IgD-negative memory B cell (primary cell): ENCODE results near the gene HCN3. TPM values are rescaled to one million over a fixed set of nuclear protein-coding genes. Genes with fewer than 3 reads are reported as not detected.
"Not testable (repeated sequence)": the region's sequence is repeated elsewhere in the genome, so short reads cannot be mapped to it uniquely, and the experiment has no call there.

ENCODE experiments used
- H3K27ac Mint-ChIP-seq, 3 donors: one replicate each; pipeline ENCODE4 v1.8.0; 2020 to 2022; ENCODE audit warnings: mild to moderate bottlenecking in 3 of 3, mixed read lengths in 3 of 3, moderate library complexity in 1 of 3
- H3K27me3 Mint-ChIP-seq: one replicate; pipeline ENCODE4 v1.8.0; 2021; ENCODE audit warnings: mixed read lengths
- H3K36me3 Mint-ChIP-seq: one replicate; pipeline ENCODE4 v1.8.0; 2020; ENCODE audit warnings: mild to moderate bottlenecking, mixed read lengths
- H3K4me1 Mint-ChIP-seq, 3 donors: one replicate each; pipeline ENCODE4 v1.8.0; 2020 to 2022; ENCODE audit warnings: mixed read lengths in 3 of 3, mild to moderate bottlenecking in 1 of 3
- H3K4me3 Mint-ChIP-seq, 4 donors: one replicate each; pipeline ENCODE4 v1.8.0; 2020 to 2022; ENCODE audit warnings: mild to moderate bottlenecking in 4 of 4, mixed read lengths in 4 of 4, moderate library complexity in 3 of 4
- H3K9me3 Mint-ChIP-seq, 3 donors: one replicate each; pipeline ENCODE4 v1.8.0; 2020 to 2021; ENCODE audit warnings: mixed read lengths in 3 of 3, mild to moderate bottlenecking in 1 of 3
- polyA plus RNA-seq: library from polyadenylated mRNA; unstranded; fragments of 300-500 nt; fragmentation: Illumina TruSeq; gene quantifications from one replicate; pipeline ENCODE4 v1.2.3, GENCODE V29; 2021

The HCN3 gene
- polyA plus RNA-seq, 1 donor from 2014 or later, result 2.3 TPM

- H3K27me3 Mint-ChIP-seq, result no peaks in the 10 kb centered on the region
- peak overlapping the region in 1 of 3 donors; percentile 39 for H3K27ac Mint-ChIP-seq
- peak overlapping the region; percentile 58 to 95 (median 90) for H3K4me3 Mint-ChIP-seq
- no peaks in the 10 kb centered on the region for H3K9me3 Mint-ChIP-seq
- peaks cover 4% of the 10 kb centered on the region for H3K36me3 Mint-ChIP-seq
- H3K4me1 Mint-ChIP-seq, result peaks cover 0 to 28% (median 15%) of the 10 kb centered on the region in 3 donors
Observed at GRCh38 chr1:155322953-155323728, 45.9 kb downstream of the HCN3 start.

GRCh38 chr1:155323729-155324036, 46.4 kb downstream of the HCN3 start:
- Mint-ChIP-seq H3K4me1 (peaks cover 0 to 28% (median 15%) of the 10 kb centered on the region in 3 donors), H3K27me3 (no peaks in the 10 kb centered on the region), H3K9me3 (no peaks in the 10 kb centered on the region), H3K36me3 (peaks cover 4% of the 10 kb centered on the region), H3K27ac (peak overlapping the region in 2 of 3 donors; percentile 39 to 90), H3K4me3 (peak overlapping the region; percentile 58 to 95 (median 90))

- Mint-ChIP-seq H3K36me3 (no peaks in the 10 kb centered on the region), H3K4me1 (peaks cover 0 to 25% (median 13%) of the 10 kb centered on the region in 3 donors), H3K27ac (peak overlapping the region; percentile 39 to 90 (median 59)), H3K9me3 (no peaks in the 10 kb centered on the region), H3K27me3 (no peaks in the 10 kb centered on the region), H3K4me3 (peak overlapping the region; percentile 58 to 95 (median 90))
Observed at GRCh38 chr1:155324037-155324716, 46.9 kb downstream of the HCN3 start.

- H3K27me3 Mint-ChIP-seq, result no peaks in the 10 kb centered on the region
- peak overlapping the region; percentile 58 to 95 (median 90) for H3K4me3 Mint-ChIP-seq
- no peaks in the 10 kb centered on the region for H3K36me3 Mint-ChIP-seq
- H3K9me3 Mint-ChIP-seq, result no peaks in the 10 kb centered on the region
- H3K27ac Mint-ChIP-seq, result peak overlapping the region; percentile 39 to 96 (median 90)
- peaks cover 0 to 24% (median 12%) of the 10 kb centered on the region in 3 donors for H3K4me1 Mint-ChIP-seq
Observed at GRCh38 chr1:155324717-155325602, 47.7 kb downstream of the HCN3 start.

GRCh38 chr1:155325603-155325893, 48.3 kb downstream of the HCN3 start:
- Mint-ChIP-seq H3K27me3 (no peaks in the 10 kb centered on the region), H3K36me3 (no peaks in the 10 kb centered on the region), H3K27ac (peak overlapping the region; percentile 39 to 96 (median 73)), H3K9me3 (no peaks in the 10 kb centered on the region), H3K4me3 (peak overlapping the region; percentile 39 to 88 (median 54)), H3K4me1 (peaks cover 0 to 20% (median 8%) of the 10 kb centered on the region in 3 donors)

- H3K4me3 Mint-ChIP-seq, result peak overlapping the region; percentile 51 to 81 (median 67)
- H3K4me1 Mint-ChIP-seq, result peaks cover 0 to 16% (median 9%) of the 10 kb centered on the region in 3 donors
- no peaks in the 10 kb centered on the region for H3K9me3 Mint-ChIP-seq
- H3K27ac Mint-ChIP-seq, result peak overlapping the region in 2 of 3 donors; percentile 39 to 96
- H3K36me3 Mint-ChIP-seq, result no peaks in the 10 kb centered on the region
- H3K27me3 Mint-ChIP-seq, result no peaks in the 10 kb centered on the region
Observed at GRCh38 chr1:155326020-155326526, 48.8 kb downstream of the HCN3 start.

GRCh38 chr1:155326631-155327037, 49.4 kb downstream of the HCN3 start:
- H3K36me3 Mint-ChIP-seq, result no peaks in the 10 kb centered on the region
- no peaks in the 10 kb centered on the region for H3K9me3 Mint-ChIP-seq
- H3K27ac Mint-ChIP-seq, result peak overlapping the region; percentile 39 to 96 (median 78)
- H3K27me3 Mint-ChIP-seq, result no peaks in the 10 kb centered on the region
- peak overlapping the region in 1 of 4 donors; percentile 58 for H3K4me3 Mint-ChIP-seq
- H3K4me1 Mint-ChIP-seq, result peaks cover 0 to 16% (median 9%) of the 10 kb centered on the region in 3 donors

- Mint-ChIP-seq H3K27me3 (no peaks in the 10 kb centered on the region), H3K36me3 (no peaks in the 10 kb centered on the region), H3K9me3 (no peaks in the 10 kb centered on the region), H3K4me3 (peak overlapping the region in 1 of 4 donors; percentile 58), H3K27ac (peak overlapping the region in 1 of 3 donors; percentile 39), H3K4me1 (peaks cover 0 to 9% (median 5%) of the 10 kb centered on the region in 3 donors)
Observed at GRCh38 chr1:155327981-155328380, 50.7 kb downstream of the HCN3 start.

- H3K4me3 Mint-ChIP-seq, H3K27me3 Mint-ChIP-seq, H3K9me3 Mint-ChIP-seq, H3K4me1 Mint-ChIP-seq, H3K36me3 Mint-ChIP-seq: not testable (repeated sequence)
- H3K27ac Mint-ChIP-seq, result peak overlapping the region in 2 of 3 donors; percentile 54 to 63
Observed at GRCh38 chr1:155328856-155329255, 51.6 kb downstream of the HCN3 start.

- Mint-ChIP-seq H3K4me3 (peak overlapping the region in 1 of 4 donors; percentile 23), H3K9me3 (no peaks in the 10 kb centered on the region), H3K36me3 (no peaks in the 10 kb centered on the region), H3K27ac (no peak overlapping the region), H3K4me1 (peaks cover 0 to 5% (median 5%) of the 10 kb centered on the region in 3 donors), H3K27me3 (no peaks in the 10 kb centered on the region)
Observed at GRCh38 chr1:155329980-155330598, 52.8 kb downstream of the HCN3 start.

- H3K4me3 Mint-ChIP-seq, result no peak overlapping the region
- no peaks in the 10 kb centered on the region for H3K27me3 Mint-ChIP-seq
- H3K9me3 Mint-ChIP-seq, result no peaks in the 10 kb centered on the region
- H3K36me3 Mint-ChIP-seq, result peaks cover 2% of the 10 kb centered on the region
- H3K4me1 Mint-ChIP-seq, result peaks cover 0 to 3% (median 0%) of the 10 kb centered on the region in 3 donors
- no peak overlapping the region for H3K27ac Mint-ChIP-seq
Observed at GRCh38 chr1:155334962-155335361, 57.7 kb downstream of the HCN3 start.
